Measurements from ENCODE around the gene RRM2.
"Not testable (repeated sequence)": the region's sequence is repeated elsewhere in the genome, so short reads cannot be mapped to it uniquely, and the experiment has no call there.

Gene RRM2

GRCh38 chr2:10132596-10132995, 10.1 kb downstream of the RRM2 start:
- DNase-seq (ENCODE audit: low spot score): no peak

- DNase-seq (ENCODE audit: low spot score): no peak
Measured at GRCh38 chr2:10132996-10133647, 10.6 kb downstream of the RRM2 start.

GRCh38 chr2:10135296-10136089, 13.0 kb downstream of the RRM2 start:
- no peak for DNase-seq (ENCODE audit: low spot score)

GRCh38 chr2:10136101-10136934, 13.8 kb downstream of the RRM2 start:
- DNase-seq (ENCODE audit: low spot score): no peak

- DNase-seq (ENCODE audit: low spot score): no peak
Measured at GRCh38 chr2:10137053-10137843, 14.7 kb downstream of the RRM2 start.

- DNase-seq (ENCODE audit: low spot score): no peak
Measured at GRCh38 chr2:10139536-10139935, 17.0 kb downstream of the RRM2 start.

GRCh38 chr2:10140841-10141610, 18.5 kb downstream of the RRM2 start:
- DNase-seq (ENCODE audit: low spot score): no peak

- DNase-seq (ENCODE audit: low spot score): peak; percentile 61
Measured at GRCh38 chr2:10141736-10142639, 19.4 kb downstream of the RRM2 start.

- DNase-seq (ENCODE audit: low spot score): no peak
Measured at GRCh38 chr2:10142640-10142965, 20.1 kb downstream of the RRM2 start.

- DNase-seq (ENCODE audit: low spot score): no peak
Measured at GRCh38 chr2:10144771-10145518, 22.4 kb downstream of the RRM2 start.

GRCh38 chr2:10145519-10146357, 23.2 kb downstream of the RRM2 start:
- DNase-seq (ENCODE audit: low spot score): no peak

- DNase-seq (ENCODE audit: low spot score): no peak
Measured at GRCh38 chr2:10146366-10147005, 23.9 kb downstream of the RRM2 start.

- DNase-seq (ENCODE audit: low spot score): not testable (repeated sequence)
Measured at GRCh38 chr2:10147050-10147660, 24.6 kb downstream of the RRM2 start.

GRCh38 chr2:10148268-10148667, 25.7 kb downstream of the RRM2 start:
- no peak for DNase-seq (ENCODE audit: low spot score)

GRCh38 chr2:10149635-10150034, 27.1 kb downstream of the RRM2 start:
- DNase-seq (ENCODE audit: low spot score): no peak

GRCh38 chr2:10150436-10150835, 27.9 kb downstream of the RRM2 start:
- DNase-seq (ENCODE audit: low spot score): no peak

- DNase-seq (ENCODE audit: low spot score): no peak
Measured at GRCh38 chr2:10151462-10151861, 28.9 kb downstream of the RRM2 start.

- DNase-seq (ENCODE audit: low spot score): no peak
Measured at GRCh38 chr2:10157293-10157692, 34.8 kb downstream of the RRM2 start.

Measured in ecto neural progenitor cell (in vitro differentiated cells).